GM20431 (cell line): ENCODE results near the gene TOMM70.

Experiments used
- in situ Hi-C: fragments of 300-500 bp; cut with MseI, MboI; formaldehyde crosslinking; loops from one replicate; pipeline ENCODE4 v1.15.0; 2020; ENCODE audit warnings: low sequenced_read_pairs; ENCODE audit not compliant: unreplicated experiment

The TOMM70 gene

GRCh38 chr3:100412912-100413590 is 12.2 kb upstream of the TOMM70 start:
- in situ Hi-C loops, result no loop called here

DNA sequence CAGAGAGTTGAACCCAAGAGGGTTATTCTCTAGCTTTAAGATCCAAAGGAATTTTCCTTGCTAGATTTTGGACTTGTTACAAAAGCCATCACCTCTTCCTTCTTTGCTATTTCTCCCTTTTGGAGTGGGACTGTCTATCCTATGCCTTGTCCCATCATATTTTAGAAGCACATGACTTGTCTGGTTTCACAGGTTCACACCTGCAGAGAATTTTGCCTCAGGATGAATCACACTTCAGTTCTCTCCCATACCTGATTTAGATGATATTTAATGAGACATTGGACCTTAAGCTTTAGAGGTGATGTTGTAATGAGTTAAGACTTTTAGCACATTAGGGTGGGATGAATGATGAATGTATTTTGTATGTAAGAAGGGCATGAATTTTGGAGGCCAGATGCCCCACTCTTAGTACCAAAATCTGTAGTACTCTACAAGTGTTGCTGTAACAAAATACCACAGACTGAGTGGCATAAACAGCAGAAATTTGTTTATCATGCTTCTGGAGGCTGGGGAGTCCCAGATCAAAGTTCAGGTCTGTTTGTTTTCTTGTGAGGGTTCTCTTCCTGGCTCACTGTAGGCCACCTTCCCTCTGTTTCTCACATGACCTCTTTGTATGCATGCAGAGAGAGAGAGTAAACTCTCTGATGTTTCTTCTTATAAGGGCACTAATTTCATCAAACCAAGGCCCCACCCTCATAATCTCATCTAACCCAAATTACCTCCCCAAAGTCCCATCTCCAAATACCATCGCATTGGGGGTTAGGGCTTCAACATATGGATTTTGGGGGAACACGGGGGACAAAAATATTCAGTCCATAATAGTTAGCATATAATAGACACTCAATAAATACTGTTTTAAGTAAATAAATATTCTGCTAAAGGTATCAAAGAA is 10.4 kb upstream of the TOMM70 start:
- in situ Hi-C loops, result no loop called here

DNA sequence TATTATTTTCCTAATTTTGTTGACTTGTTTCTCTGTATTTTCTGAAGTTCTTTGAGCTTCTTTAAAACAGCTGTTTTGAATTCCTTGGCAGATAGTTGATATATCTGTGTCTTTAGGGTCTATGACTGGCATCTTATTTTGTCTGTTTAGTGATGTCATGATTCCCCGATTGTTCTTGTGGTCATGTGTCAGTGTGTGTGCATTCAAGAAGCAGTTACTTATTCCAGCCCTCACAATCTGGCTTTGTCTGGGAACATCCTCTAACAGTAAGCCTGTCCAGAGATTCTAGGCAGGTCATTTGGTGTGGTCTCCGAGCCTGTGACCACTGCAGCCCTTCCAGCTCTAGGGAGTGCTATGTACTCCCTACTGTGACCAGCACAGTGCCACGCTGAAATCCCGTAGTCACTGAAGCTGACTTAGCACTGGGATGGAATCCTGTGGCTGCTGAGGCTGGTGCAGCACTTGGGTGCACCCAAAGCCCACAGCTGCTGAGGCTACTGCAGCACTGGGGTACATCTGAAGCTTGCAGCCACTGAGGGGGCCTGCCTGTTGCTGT is 7.2 kb upstream of the TOMM70 start:
- in situ Hi-C loops, result no loop called here

- in situ Hi-C loops, result no loop called here
Measured at GRCh38 chr3:100407164-100407563, 6.3 kb upstream of the TOMM70 start.

GRCh38 chr3:100404250-100404548 is 3.3 kb upstream of the TOMM70 start:
- in situ Hi-C loops, result no loop called here

DNA sequence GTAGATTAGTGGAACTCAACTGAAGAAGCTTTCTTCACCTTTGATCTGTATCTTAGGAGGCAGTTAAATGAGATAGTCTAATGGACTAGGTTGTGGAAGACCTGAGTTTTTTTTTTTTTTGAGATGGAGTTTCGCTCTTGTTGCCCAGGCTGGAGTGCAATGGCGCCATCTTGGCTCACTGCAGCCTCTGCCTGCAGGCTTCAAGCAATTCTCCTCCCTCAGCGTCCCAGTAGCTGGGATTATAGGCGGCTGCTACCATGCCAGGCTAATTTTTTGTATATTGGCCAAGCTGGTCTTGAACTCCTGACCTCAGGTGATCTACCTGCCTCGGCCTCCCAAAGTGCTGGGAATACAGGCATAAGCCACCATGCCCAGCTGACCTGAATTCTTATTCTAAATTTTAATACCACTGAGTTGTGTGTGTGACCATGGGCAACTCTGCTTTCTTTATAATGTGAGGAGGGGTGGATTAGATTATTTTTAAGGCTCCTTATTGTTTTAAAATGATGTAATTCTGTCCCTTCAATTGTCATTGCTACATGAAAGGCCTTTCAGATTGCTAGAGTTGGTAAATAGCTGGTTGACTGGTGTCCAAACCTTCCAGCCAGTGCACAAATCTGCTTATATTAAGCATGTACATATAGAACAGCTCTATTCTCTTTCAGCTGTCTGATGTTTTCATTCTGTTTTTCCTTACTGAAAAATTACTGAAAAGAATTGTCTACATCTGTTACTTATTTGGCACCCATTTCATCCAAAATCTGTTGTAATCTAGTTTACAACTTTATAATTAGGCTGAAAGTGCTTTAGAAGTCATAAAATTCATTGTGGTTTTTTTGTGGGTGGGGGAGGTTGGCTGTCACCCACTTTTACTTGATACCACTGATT is 2.7 kb upstream of the TOMM70 start:
- in situ Hi-C loops, result no loop called here

DNA sequence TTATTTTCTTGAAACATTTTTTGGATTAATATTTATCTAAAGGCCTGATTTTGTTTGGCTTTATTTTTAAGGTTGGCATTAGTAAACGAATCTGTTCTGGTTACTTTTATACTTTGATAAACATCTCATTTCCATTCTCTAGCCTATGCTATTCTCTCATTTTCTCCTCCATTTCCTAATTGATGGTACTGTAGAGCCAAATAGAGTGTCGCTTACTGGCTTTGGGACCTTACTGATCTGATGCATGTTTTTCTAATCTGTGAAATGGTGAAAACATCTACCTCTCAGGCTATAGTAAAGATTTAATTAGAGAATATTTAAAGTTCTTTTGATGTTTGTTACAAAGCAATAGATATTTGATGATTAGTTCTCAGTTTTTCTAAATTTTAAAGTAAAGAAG is 2.0 kb upstream of the TOMM70 start:
- in situ Hi-C loops, result no loop called here

GRCh38 chr3:100402256-100402655 is 1.4 kb upstream of the TOMM70 start:
- in situ Hi-C loops, result no loop called here

GRCh38 chr3:100401674-100402041 is 769 bp upstream of the TOMM70 start:
- in situ Hi-C loops, result no loop called here

- in situ Hi-C loops, result no loop called here
Measured at GRCh38 chr3:100400419-100400779, 490 bp downstream of the TOMM70 start.

DNA sequence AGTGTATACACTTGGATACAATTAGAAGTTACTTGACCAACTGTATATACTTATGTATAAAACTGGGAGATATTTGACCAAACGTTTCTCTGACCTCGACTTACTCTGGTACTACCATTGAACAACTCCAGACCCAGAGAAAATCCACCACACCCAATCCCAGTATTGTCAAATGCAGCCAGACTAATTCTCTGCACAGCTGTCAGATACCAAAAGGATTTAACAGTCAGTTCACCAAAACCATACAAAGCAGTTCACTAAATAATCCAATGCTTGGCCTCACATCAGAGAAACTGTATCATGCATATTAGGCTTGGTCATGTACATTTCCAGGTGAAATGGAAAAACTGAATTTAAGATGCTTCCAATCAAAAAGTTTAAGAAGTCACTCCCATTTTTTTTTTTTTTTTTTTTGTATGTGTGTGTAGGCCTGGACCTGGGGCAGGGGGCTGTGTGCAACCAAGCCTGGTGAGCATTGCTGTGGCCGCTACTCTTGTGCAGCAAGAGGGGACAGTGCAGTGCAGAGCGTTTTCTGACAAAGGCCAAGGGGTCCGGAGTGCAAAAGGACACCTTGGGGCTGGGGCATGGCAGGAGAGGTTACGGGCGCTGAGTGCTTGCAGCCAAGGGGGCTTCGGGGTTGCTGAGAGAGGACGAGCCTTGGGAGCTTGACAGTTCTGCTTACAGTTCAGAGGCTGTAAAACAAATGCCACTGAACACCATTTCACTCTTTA is 1.4 kb downstream of the TOMM70 start:
- in situ Hi-C loops, result no loop called here

- in situ Hi-C loops, result no loop called here
Measured at GRCh38 chr3:100396967-100397366, 3.9 kb downstream of the TOMM70 start.

- in situ Hi-C loops, result no loop called here
Measured at GRCh38 chr3:100395679-100396431, 5.0 kb downstream of the TOMM70 start.

DNA sequence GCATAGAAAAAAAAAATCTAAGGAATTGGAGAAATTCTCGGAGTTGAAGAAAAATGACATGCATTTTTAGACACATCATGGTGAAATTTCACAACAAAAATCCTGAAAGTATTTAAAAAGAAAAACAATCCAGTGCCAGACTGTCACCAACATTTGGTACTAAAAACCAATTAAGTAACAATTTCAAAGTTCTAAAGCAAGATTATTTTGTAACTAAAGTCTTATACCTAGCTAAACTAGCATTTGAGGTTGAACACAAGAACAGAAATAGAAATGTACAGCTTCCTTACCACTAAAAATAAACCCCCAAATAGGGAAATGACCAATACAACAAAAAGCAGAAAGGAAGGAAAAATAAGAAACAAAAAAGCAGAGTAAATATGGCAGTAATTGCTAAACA is 11.9 kb downstream of the TOMM70 start:
- in situ Hi-C loops, result no loop called here

GRCh38 chr3:100386437-100387074 is 14.3 kb downstream of the TOMM70 start:
- in situ Hi-C loops, result no loop called here

GRCh38 chr3:100384733-100385525 is 16.0 kb downstream of the TOMM70 start:
- in situ Hi-C loops, result no loop called here

DNA sequence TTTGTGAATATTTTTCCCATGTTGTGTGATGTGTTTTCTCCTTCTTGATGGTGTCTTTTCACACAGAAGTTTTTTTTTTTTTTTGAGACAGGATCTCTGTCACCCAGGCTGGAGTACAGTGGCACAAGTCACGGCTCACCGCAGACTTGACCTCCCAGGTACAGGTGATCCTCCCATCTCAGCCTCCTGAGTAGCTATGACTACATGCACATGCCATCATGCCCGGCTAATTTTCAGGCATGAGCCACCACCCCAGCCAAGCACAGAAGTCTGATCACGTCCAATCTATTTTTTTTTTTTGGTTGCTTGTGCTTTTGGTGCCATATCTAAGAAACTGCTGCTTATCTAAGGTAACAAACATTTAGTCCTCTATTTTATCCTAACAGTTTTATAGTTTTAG is 24.6 kb downstream of the TOMM70 start:
- in situ Hi-C loops, result no loop called here

GRCh38 chr3:100374521-100374920 is 26.4 kb downstream of the TOMM70 start:
- in situ Hi-C loops, result no loop called here
